ENCODE measurements around the gene POGLUT2. TPM values are rescaled to one million over a fixed set of nuclear protein-coding genes. Genes with fewer than 3 reads are reported as not detected.

The POGLUT2 gene
- total RNA-seq, 1 donor from 2014 or later = 13.9 TPM

DNA sequence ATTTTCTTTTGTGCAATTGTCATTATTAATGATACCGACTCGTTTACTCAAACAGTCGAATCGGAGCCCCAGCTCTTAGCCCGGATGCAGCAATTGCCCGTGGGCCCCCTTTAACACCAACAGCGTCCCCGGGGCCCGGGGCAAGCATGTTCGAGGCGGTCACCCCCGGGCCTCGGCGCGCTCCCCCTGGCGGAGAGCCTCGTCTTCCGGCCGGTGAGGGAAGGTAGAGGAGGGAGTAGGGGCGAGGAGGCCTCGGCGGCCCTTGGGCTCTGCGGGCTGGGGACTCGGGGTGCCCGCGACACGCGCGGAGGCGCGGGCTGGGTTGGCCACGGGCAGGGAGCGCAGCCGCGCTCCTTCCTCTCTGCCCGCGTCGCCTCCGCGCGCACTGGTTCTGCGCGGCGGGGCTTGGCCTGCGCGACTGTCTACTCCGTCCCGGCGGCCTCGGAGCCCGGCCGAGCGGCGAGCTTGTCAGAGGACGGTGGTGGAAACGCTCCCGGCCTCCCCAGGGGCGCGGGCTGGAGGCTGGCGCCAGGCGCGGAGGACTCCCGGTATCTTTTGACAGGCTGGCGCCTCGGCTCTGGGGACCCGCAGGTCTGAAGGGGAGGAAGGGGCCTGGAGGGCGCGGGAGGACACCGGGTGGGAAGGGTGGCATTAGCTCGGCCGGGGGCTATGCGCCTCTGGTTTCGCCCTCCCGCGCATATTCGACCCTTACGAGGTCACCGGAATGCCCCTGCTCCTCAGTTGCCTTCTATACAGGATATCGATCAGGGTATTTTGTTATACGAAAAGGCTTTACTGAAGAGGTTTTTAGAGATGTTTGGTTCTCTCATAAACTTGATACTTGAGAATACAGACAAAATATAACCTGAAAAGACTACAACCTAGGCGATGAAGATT is 1.6 kb upstream of the POGLUT2 start:
- peak overlapping the region; percentile 99 for H3K4me3 ChIP-seq (ENCODE audit: low read depth, low read length)
- TF ChIP-seq, protein P1, sequence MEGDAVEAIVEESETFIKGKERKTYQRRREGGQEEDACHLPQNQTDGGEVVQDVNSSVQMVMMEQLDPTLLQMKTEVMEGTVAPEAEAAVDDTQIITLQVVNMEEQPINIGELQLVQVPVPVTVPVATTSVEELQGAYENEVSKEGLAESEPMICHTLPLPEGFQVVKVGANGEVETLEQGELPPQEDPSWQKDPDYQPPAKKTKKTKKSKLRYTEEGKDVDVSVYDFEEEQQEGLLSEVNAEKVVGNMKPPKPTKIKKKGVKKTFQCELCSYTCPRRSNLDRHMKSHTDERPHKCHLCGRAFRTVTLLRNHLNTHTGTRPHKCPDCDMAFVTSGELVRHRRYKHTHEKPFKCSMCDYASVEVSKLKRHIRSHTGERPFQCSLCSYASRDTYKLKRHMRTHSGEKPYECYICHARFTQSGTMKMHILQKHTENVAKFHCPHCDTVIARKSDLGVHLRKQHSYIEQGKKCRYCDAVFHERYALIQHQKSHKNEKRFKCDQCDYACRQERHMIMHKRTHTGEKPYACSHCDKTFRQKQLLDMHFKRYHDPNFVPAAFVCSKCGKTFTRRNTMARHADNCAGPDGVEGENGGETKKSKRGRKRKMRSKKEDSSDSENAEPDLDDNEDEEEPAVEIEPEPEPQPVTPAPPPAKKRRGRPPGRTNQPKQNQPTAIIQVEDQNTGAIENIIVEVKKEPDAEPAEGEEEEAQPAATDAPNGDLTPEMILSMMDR (IDR thresholded peaks at IDR 0.05; ENCODE audit: insufficient read depth, low read length, poor library complexity, severe bottlenecking) = peak; percentile 77
- H3K27me3 ChIP-seq (ENCODE audit: control insufficient read depth, insufficient read depth, low read length) = no peaks in the 10 kb centered on the region
- H3K36me3 ChIP-seq (ENCODE audit: control insufficient read depth, insufficient read depth, low read length) = no peaks in the 10 kb centered on the region
- no peak for DNase-seq (ENCODE audit: low read depth)

DNA sequence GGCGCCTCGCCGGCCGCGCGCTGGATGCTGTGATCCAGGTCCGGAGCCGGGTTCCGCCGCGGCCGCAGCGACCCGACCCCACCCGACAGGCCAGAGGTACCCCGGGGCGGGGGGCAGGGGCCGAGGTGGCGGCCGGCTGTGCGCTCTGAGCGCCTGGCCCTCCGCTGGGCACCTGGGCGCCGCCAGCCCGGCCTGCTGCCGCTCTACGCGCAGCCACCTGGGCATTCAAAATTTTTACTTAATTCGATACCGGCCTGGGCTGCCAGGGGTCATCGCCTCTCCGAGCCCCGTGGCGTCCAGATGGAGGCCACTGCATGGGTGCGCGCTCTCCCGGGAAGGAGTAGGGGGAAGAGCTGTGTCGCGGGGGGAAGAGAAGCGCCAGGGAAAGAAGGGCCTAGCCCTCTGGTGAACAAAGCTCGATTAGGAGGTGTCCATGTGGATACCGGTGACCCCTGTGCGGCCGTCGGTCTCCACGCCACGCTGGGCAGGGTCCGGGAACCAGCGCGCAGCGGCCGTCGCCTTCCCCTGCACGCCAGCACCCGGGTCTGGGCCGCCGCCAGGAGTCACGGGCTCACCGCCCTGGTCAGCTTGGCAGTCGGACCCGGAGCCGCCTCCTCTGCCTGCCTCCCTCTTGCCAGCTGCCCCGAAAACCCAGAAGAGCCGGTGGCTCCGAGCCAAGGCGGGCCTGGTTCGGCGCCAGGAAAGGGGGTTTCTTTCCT is 809 bp upstream of the POGLUT2 start:
- H3K36me3 ChIP-seq (ENCODE audit: control insufficient read depth, insufficient read depth, low read length) = no peaks in the 10 kb centered on the region
- DNase-seq (ENCODE audit: low read depth) = no peak
- TF ChIP-seq, protein P1 (IDR thresholded peaks at IDR 0.05; ENCODE audit: insufficient read depth, low read length, poor library complexity, severe bottlenecking) = no peak
- peak overlapping the region; percentile 99 for H3K4me3 ChIP-seq (ENCODE audit: low read depth, low read length)
- H3K27me3 ChIP-seq (ENCODE audit: control insufficient read depth, insufficient read depth, low read length) = no peaks in the 10 kb centered on the region

DNA sequence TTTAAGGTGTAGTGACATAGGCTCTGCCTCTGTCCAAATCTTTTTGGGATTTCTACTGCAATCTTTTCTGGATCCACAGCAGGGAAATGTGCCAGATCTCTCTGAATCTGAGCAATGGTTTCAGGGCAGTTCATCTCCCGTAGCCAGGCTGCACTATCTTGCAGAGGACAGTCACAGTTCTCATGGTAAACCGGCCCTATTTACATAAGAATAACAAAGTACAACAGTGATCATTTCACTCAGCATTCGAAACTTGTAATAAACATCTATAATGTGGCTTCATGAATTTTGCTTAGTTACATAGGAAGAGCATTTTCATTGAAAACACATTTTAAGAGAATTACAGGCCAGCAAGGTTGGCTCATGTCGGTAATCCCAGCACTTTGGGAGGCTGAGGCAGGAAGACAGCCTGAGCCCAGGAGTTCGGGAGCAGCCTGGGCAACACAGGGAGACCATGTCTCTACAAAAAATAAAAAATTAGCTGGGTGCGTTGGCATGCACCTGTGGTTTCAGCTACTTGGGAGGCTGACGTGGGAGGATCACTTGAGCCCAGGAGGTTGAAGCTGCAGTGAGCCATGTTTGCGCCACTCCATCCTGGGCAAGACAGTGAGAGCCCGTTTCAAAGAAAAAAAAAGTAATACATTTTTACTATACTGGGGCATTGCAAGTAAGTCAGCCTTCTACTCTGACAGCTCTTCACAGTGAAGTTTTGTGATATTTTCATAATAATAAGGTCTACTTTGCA is 5.0 kb downstream of the POGLUT2 start:
- no peaks in the 10 kb centered on the region for H3K27me3 ChIP-seq (ENCODE audit: control insufficient read depth, insufficient read depth, low read length)
- no peaks in the 10 kb centered on the region for H3K36me3 ChIP-seq (ENCODE audit: control insufficient read depth, insufficient read depth, low read length)
- H3K4me3 ChIP-seq (ENCODE audit: low read depth, low read length) = no peak overlapping the region
- DNase-seq (ENCODE audit: low read depth) = no peak
- TF ChIP-seq, protein P1 (IDR thresholded peaks at IDR 0.05; ENCODE audit: insufficient read depth, low read length, poor library complexity, severe bottlenecking) = no peak

DNA sequence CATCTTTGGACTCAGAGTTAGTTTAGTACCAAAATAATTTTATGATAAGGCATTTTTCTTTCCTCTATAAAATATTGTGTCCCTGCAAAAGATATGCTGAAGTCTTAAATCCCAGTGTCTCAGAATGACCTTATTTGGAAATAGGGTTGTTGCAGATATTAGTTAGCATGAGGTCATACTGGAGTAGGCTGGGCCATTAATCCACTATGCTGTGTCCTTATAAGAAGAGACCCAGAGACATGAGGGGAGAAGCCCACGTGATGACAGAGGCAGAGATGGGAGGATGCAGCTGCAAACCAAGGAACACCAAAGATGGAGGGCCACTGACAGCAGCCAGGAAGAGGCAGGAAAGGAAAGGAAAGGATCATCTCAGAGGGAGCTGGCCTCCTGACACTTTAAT is 6.4 kb downstream of the POGLUT2 start:
- no peak overlapping the region for H3K4me3 ChIP-seq (ENCODE audit: low read depth, low read length)
- no peaks in the 10 kb centered on the region for H3K27me3 ChIP-seq (ENCODE audit: control insufficient read depth, insufficient read depth, low read length)
- DNase-seq (ENCODE audit: low read depth) = no peak
- TF ChIP-seq, protein P1 (IDR thresholded peaks at IDR 0.05; ENCODE audit: insufficient read depth, low read length, poor library complexity, severe bottlenecking) = no peak
- H3K36me3 ChIP-seq (ENCODE audit: control insufficient read depth, insufficient read depth, low read length) = no peaks in the 10 kb centered on the region

DNA sequence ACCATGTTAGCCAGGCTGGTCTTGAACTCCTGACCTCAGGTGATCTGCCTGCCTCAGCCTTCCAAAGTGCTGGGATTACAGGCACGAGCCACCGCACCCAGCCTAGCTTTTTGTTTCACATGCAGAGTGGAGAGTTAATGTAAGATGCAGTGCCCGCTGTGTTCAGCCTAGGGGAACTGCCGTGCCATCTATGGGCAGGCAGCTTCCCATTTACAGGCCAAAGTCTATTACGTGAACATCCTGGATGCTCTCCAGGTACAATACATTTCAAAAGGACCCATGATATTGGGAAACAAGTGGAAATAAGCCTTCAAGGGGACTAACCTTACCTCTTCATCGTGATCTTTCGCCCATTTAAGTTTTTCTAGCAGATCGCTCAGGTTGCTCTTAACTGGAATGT is 10.1 kb downstream of the POGLUT2 start:
- no peaks in the 10 kb centered on the region for H3K27me3 ChIP-seq (ENCODE audit: control insufficient read depth, insufficient read depth, low read length)
- H3K4me3 ChIP-seq (ENCODE audit: low read depth, low read length) = no peak overlapping the region
- no peak for DNase-seq (ENCODE audit: low read depth)
- no peaks in the 10 kb centered on the region for H3K36me3 ChIP-seq (ENCODE audit: control insufficient read depth, insufficient read depth, low read length)
- TF ChIP-seq, protein P1 (IDR thresholded peaks at IDR 0.05; ENCODE audit: insufficient read depth, low read length, poor library complexity, severe bottlenecking) = no peak
